H1 (cell line): ENCODE data around the gene AHI1. TPM values are rescaled to one million over a fixed set of nuclear protein-coding genes. Genes with fewer than 3 reads are reported as not detected.

Experiments
- BRCA1 ChIP-seq: IDR thresholded peaks from 2 replicates; pipeline ENCODE4 v1.6.1; 2012; ENCODE audit warnings: low read depth, low read length, improper control_type of control experiment
- CBX5 ChIP-seq: fragments of 300-800, 300-1000 bp; sonication (generic); IDR thresholded peaks from 2 replicates; pipeline ENCODE4 v1.7.1; 2016; ENCODE audit warnings: antibody characterized with exemption, low read length, low read depth
- HDAC2 ChIP-seq, 2 experiments: fragments of 300-600 bp in 1 of 2; sonication (generic) in 1 of 2; IDR thresholded peaks; 2 replicates each; pipeline ENCODE4 v1.6.1; 2011 to 2012; ENCODE audit warnings: low read depth in 2 of 2, low read length in 2 of 2, mild to moderate bottlenecking in 2 of 2, moderate library complexity in 2 of 2, borderline replicate concordance in 1 of 2, inconsistent platforms in 1 of 2
- RAD21 ChIP-seq, 2 experiments: IDR thresholded peaks in 1 of 2; conservative IDR thresholded peaks in 1 of 2; 2 replicates each; pipeline ENCODE4 v1.6.1; 2011; ENCODE audit warnings: low read depth in 2 of 2, low read length in 2 of 2, improper control_type of control experiment in 1 of 2, inconsistent platforms in 1 of 2, mild to moderate bottlenecking in 1 of 2, moderate library complexity in 1 of 2
- SP4 ChIP-seq: IDR thresholded peaks from 2 replicates; pipeline ENCODE4 v1.6.1; 2012; ENCODE audit warnings: low read length, inconsistent platforms
- polyA plus RNA-seq, 7 experiments: library from polyadenylated mRNA; depleted of rRNA in 3 of 7; stranded (reverse) in 5 of 7; unstranded in 2 of 7; fragments of >200 nt in 5 of 7; fragments of 200-250 nt in 2 of 7; gene quantifications; 1 replicate in 5 of 7; 2 replicates in 1 of 7; 4 replicates in 1 of 7; pipeline versions ENCODE4 v1.2.1 to v1.2.3, GENCODE V29; 2011 to 2013; ENCODE audit warnings: missing spikeins in 2 of 7, mixed read lengths in 2 of 7
- total RNA-seq: library from RNA; stranded (reverse); fragmentation: NEBNext Ultra II Directional; extraction: Animal tissue kit (Norgen Biotek cat#: 25700); gene quantifications from 2 replicates; pipeline ENCODE4 v1.2.1, GENCODE V29; 2021

AHI1 gene
- total and polyA plus RNA-seq, 2 of the 8 experiments (the other 6 are each of a cell fraction or from before 2014, with no cell fraction given): 4.2 to 19.6 TPM

DNA sequence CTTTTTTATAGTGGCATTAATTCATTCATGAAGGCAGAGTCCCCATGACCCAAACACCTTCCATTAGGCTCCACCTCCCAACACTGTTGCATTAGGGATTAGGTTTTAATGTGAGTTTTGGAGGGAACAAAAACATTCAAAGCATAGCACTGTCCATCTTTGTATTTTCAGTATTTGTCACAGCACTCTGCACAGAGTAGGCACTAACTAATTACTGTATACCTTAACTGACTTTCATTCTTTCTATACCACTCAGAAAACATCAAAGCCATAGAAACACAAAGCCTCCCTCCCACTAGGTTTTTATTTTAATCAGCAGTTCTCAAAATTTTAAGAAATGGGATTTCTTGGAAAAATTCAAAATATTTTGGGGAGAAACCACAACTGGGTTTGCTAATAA lies 21.8 kb upstream of the AHI1 start (continued):
- TF ChIP-seq RAD21 (IDR thresholded peaks at IDR 0.05 in 1 of 2, conservative IDR thresholded peaks at IDR 0.05 in 1 of 2; ENCODE audit: low read depth in 2 of 2, low read length in 2 of 2): no peak
- TF ChIP-seq HDAC2 (IDR thresholded peaks at IDR 0.05; ENCODE audit: borderline replicate concordance in 1 of 2, low read depth in 2 of 2, low read length in 2 of 2): no peak
- no peak for TF ChIP-seq SP4
- no peak for TF ChIP-seq CBX5
- TF ChIP-seq BRCA1: no peak
